ENCODE data around the gene CGB7.
"Not testable (repeated sequence)": the region's sequence is repeated elsewhere in the genome, so short reads cannot be mapped to it uniquely, and the experiment has no call there.

CGB7 gene

DNA sequence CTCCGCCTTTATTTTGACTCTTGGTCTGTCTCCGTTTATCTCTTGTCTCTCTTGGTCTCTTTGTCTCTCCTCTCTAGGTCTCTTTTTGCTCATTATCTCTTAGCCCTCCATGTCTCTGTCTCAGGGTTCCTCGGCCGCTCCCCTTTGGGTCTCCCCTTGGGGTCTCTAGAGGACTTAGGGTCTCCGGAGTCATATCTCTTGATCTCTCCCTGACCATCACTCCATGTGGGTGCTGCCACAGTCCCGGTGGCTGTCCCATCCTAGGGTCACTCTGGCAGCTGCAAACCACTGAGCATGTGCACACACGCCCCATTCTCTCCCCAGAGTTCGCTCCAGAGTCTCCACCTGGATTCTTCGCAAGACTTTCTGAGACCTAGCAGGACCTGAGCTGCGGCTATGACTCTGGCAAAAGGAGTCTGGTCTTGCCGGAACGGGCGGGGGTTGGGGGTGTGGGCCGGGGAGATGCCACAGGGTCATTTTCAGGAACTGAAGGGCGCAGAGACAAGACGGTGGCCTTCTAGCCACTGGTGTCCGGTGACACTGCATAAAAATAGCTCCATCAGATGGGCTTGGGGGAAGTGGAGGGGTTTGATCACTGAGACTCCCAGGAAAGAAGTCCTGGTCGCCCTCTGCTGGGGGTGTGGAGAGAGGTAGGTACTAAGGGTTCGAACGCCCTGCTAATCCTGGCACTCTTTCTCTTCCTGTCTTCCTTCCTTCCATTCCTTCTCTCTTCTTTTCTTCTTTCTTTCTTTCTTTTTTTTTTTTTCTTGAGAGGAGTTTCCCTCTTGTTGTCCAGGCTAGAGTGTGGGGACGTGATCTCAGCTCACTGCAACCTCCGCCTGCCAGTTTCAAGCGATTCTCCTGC is 16.2 kb upstream of the CGB7 start:
- no peak for DNase-seq (ENCODE audit: low read depth in 2 of 2)

DNA sequence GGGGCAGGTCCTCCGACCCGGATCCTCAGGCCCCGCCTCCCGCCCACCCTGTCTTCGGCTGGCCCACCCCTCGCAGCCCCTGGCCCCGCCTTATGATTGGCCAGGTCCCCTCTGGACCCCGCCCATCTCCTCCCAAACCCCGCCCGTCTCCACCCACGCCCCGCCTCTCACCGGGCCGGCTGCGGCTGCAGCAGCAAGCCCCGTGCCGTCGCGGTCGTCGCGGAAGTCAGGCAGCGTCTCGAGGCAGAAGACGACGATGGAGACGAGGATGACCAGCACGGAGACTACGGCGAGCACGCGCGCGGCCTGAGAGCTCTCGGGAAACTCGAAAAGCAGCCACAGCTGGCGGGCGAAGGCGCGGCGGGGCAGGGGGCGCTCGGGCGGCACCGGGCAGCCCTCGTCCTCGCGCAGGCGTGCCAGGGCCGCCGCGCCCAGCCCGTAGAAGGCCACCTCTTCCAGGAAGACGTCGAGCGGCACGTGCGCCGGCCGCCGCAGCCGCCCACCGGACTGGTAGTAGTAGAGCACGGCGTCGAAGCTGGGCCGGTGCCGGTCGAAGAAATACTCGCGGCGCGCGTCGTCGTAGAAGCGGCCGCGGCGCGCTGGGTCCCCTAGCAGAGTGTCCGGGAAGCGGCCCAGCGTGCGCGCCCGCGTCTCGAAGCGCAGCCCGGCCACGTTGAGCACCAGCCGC is 14.5 kb upstream of the CGB7 start:
- DNase-seq (ENCODE audit: low read depth in 2 of 2) = no peak

DNA sequence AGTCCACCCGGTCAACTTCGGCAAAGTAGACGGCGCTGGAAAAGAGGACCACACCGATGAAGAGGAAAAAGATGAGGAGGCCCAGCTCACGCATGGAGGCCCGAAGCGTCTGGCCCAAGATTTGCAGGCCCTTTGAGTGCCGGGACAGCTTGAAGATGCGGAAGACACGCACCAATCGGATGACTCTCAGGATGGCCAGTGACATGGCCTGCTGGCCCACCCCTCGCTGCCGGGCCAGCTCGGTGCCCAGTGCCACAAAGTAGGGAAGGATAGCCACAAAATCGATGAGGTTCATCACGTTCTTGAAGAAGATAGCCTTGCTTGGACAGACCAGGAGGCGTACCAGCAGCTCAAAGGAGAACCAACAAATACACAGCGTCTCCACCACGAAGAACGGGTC is 12.9 kb upstream of the CGB7 start:
- no peak for DNase-seq (ENCODE audit: low read depth in 2 of 2)

DNA sequence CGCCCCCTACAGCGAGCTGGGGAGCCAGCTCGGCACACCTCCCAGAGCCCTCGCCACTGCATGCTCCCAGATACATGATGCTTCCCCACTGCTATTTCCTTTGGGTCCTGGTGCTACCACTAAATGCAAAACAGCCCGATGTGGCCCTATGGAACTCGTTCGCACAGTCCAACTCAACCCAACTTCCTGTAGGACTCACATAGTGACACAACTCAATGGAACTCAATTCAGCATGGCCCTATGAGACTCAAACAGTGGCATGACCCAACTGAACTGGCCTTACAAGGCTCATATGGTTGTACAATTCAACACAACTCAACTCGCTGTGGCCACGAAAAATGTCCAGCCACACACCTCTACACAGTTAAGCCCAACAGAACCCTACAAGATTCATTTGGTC is 11.5 kb upstream of the CGB7 start:
- DNase-seq (ENCODE audit: low read depth in 2 of 2) = no peak

DNA sequence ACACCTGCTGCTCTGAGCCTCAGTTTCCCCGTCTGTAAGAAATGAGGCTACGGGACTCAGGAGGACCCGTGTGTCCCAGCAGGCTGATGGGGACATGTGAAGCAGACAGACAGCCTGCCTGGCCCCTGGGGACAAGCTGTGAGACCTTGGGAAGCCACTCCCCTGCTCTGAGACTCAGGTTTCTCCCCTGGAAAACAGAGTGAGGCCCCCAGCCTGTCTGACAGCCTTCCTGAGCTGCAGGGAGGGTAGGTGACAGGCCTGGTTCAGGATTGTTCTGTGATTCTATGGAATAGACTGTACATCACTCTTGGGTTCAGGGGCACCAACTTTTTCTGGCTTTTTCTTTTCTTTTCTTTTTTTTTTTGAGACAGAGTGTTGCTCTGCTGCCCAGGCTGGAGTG is 10.0 kb upstream of the CGB7 start:
- DNase-seq (ENCODE audit: low read depth in 2 of 2) = no peak

DNA sequence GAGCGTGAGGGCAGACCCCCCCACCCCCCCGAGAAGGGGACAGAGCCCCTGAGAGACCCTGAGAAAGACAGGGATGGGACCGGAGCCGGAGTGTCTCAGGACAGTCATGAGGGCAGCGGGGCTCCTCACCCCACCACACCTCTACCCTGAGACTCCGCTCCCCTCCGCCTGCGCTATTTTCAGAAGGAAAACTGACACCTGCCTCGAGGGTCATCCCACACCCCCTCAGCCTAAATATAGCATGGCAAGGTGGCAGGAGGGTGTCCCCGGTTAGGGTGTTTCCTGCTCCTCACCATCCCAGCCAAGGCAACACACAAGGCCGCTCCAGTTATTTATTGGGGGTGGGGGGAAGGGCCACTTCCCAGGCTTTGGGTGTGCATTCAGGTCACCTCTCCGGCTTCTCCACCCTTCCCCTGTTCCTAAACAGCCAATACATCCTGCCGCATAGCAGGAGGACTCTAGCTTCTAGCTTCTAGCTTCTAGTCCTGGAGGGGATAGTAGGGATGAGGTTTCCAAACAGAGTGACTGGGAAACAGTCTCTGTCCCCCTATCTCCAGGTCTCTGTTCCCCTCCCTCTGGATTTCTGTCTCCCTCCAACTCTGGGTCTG is 8.5 kb upstream of the CGB7 start:
- no peak for DNase-seq (ENCODE audit: low read depth in 2 of 2)

DNA sequence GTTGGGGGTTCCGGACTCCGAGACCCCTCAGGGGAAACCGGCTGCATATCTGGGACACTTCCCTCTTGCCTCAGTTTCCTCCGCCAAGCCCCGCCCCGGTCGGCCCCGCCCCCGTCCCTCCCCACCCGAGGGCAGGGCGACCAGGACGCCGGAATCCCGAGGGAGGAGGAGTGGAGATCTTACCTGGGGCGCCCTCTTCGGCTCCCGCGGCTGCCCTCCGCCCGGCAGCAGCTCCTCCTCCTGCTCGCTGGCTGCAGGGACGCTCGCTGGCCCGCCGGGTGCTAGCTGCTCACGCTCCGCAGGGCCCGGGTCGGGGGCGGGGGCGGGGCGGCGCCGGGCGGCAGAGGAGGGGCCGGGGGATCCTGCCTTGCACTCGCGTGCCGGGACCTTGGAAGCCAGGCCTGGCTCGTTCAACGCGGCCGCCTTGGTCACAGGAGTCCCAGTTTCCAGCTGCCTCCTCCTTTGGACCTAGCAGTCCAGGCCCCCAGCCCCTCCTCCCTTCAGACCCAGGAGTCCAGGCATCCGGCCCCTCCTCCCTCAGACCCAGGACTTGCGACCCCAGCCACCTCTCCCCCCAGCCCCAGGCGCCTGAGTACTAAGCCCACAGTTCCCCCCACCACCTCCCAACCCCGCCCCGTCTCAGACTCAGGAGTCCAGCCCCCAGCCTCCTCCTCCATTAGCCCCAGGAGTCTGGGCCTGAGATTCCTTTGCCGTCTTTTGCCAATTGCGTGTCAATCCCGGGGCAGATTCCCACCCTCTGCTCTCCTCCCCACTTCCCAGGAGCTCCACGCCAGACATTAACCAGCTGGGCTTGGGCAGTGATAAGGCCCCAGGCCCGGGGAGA is 7.4 kb upstream of the CGB7 start, which contains the start of gene NTF4:
NTF4 (minus strand) TSS at position 51 of the 844 bp plus-strand sequence. CDS start 2,821 bp downstream, outside the sequence.
- DNase-seq (ENCODE audit: low read depth in 2 of 2) = no peak

DNA sequence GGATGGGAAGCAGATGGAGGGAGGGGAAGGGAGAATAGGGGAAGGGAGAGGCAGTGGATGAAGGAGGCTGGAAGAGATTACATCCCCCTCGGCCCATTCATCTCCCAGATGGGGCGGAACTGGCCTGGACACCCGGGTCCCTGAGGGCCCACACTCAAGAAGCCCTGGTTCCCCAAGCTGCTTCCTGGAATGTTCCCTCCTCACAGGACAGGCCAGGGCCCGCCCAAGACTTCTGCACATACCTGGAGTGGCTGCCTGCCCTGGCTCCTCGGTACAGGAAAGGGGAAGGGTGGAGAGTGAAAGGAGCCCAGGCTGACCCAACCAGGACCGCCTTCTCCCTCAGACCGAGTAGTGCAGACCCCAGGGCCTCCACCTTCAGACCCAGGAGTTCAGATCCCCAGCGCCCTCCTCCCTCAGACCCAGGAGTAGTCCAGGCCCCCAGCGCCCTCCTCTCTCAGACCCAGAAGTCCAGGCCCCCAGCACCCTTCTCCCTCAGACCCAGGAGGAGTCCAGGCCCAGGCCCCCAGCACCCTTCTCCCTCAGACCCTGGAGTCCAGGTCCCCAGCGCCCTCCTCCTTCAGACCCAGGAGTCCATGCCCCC is 6.6 kb upstream of the CGB7 start:
- no peak for DNase-seq (ENCODE audit: low read depth in 2 of 2)

DNA sequence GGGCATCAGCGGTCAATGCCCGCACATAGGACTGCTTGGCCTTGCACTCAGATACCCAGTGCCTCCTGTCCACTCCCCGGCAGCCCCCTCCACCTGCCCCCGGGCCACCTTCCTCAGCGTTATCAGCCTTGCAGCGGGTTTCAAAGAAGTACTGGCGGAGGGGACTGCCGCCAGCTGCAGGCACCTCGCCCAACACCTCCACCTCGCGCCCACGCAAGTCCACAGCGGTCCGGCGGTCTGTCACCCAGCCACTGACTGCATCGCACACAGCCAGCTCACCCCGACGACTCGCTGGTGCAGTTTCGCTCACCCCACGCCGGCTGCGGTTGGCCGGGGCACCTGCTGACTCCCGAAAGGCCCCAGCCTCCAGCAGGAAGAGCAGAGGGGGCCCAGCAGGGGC is 3.9 kb upstream of the CGB7 start:
- no peak for DNase-seq (ENCODE audit: low read depth in 2 of 2)

DNA sequence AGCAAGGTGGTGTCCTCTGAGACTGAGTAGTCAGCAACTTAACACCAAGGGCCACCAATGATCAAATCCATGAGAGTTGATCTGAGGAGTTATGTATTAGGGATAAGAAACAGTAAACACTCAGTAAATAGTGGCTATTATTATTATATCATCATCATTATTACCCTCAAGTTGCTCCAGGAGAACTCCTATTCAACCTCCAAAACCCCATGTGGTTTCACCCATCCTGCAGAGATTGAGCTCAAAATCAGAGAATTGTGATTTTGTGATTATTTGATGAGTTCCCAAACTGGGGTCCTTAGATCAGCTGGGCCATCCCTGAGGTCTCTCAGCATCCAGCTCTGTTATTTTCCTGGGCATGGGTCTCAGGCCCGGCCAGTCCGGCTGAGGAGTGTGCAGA is 3.5 kb upstream of the CGB7 start:
- DNase-seq (ENCODE audit: low read depth in 2 of 2) = no peak

DNA sequence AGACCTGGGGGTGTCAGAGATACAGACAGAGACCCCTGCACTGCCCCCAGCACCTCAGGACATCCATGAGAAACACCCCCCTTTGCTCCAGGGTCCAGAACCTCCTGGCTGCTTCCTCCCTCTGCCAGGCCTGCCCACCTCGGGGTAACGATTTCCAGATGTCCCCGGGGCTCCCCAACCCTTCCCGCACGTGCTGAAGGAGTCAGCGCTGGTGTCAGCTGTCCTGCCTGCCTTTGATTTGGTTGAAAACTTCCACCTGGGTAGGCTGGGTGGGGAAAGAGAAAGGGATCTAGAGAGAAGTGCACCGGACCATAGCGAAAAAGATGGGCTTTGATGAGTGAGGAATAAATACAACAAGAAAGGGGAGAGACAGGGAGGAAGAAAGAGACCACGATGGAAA is 1.5 kb upstream of the CGB7 start:
- DNase-seq (ENCODE audit: low read depth in 2 of 2) = no peak

DNA sequence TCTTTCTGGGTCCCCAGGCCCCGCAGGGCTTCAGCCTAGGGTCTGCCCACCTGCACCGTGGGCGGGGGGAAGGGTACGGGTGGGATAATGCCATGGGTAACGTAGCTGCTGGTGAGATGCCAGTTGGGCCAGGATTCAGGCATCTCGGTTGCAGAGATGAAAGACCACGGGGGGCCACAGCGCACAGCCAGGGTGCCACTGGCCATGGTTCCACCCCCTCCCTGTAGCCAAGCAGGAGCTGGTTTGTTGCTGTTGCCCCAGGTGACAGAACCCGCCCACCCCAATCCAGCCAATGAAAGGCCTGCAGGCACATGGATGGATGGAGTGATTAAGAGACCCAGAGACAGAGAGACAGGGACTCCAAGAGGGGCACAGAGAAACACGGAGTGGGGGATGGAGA is 1.0 kb upstream of the CGB7 start:
- peak in 1 of 2 donors; percentile 24 for DNase-seq (ENCODE audit: low read depth in 2 of 2)

DNA sequence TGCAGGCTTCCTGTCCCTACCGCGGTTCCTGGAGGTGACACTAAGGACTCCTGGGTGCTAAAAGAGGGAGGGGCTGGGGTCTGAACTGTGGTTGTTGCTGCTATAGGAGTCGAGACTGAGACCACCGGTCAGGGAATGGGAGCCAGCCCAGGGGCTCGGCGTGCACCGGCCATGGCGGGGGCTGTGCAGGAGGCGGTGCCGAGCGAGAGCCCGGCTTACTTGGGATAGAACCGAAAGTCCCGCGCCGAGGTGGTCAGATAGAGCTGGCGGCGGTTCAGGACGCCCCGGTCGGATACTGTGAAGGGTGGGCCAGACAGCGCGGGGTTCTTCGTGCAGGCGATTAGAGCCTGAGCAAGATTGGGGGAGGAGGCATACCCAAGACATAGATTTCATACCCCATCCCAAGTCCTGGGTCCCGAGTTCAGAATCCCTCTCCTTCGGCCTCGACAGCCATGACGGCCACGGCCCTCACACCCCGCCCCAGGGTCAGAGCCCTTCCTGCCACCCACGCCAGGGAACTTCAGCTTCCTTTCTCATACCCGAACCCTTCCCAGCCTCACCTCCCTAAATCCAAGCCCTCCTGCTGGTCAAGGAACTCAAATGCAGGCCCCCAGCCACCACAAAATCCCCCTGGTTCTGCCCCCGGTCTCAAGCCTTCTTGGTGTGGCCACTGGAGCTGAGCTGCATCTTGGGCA is 500 bp downstream of the CGB7 start:
- not testable (repeated sequence) for DNase-seq (ENCODE audit: low read depth in 2 of 2)

DNA sequence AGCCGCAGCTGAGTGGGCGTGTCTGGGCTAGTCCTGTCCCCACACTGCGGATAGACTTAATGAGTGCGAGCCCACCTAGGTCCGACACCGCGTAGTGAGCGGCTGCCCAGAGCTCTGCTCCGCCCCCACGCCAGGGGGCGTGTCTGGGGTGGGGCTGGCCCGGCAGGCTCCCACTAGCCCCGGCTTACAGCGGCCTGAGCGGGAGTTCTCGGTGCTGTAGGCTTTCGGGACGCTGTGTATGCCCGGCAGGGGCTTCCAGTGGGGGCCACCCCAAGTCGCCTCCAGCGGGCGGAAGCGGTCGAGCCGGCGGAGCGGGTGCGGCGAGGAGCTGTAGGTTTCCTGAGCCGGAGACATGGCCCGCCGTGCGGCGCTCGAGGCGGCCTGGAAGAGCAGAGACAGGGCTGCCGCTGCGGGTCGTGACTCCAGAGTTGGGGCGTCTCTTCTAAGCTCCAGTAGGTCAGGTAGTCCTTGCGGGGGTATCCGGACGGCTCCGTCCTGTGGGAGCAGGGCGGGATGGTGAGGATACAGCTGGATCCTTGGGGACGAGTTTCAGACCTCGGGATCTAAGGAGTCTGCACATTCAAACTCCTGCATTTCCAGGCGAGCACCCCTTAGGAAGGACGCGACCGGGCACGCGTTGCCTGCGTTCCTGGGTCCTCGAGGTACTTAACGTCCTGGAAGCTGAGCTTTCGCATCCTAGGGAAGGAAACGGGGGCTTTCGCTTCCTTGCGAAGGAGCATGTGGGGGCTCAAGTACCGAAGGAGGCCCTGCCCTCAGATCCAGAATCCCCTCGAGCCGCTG is 1.2 kb downstream of the CGB7 start:
- DNase-seq (ENCODE audit: low read depth in 2 of 2) = peak; percentile 24 to 26

DNA sequence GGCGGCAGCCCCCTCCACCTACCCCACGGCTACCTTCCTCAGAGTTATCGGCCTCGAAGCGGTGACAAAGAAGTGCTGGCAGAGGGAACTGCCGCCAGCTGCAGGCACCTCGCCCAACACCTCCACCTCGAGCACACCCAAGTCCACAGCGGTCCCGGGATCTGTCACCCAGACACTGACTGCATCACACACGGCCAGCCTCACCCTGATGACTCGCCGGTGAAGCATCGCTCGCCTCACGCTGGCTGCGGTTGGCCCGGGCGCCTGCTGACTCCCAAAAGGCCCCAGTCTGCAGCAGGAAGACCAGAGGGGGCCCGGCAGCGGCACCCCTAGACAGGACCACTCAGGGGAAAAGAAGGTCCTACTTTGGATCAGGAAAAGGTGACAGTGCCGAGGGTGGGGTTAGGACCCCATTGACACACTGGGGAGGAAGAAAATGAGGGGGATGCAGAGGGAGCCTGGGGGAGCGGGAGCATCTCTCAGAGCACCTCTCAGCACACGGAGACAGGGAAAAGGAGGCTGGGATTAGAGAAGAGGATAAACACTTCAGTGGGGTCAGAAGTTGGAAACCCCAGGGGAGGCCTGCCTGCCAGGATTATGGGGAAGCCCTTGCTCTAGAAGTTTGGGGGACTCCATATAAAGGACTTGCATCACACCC is 7.0 kb downstream of the CGB7 start:
- not testable (repeated sequence) for DNase-seq (ENCODE audit: low read depth in 2 of 2)

DNA sequence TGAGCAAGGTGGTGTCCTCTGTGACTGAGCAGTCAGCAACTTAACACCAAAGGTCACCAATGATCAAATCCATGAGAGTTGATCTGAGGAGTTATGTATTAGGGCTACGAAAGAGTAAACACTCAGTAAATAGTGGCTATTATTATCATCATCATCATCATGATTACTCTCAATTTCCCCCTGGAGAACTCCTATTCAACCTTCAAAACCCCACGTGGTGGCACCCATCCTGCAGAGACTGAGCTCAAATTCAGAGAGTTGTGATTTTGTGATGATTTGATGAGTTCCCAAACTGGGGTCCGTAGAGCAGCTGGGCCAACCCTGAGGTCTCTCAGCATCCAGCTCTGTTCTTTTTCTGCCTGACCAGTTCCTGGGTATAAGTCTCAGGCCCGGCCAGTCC is 7.7 kb downstream of the CGB7 start:
- not testable (repeated sequence) for DNase-seq (ENCODE audit: low read depth in 2 of 2)

DNA sequence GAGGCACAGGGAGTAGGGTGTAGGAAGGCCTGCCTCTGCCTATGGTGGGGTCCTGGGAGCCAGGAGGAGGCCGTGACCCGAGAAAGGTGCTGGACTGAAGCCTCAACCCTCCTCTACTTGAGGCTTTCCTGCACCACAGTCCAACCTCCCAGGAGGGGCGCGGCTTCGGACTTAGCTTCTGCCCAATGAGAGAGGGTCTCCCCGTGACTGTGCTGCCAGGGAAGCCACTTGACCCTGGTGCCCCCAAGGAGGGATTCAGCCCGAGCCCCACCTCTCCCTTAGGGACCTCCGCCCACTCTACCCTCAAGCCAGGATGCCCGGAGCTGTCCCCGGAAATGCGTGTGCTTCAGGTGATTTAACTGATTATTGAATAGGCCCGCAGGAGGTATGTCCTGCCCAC is 8.5 kb downstream of the CGB7 start, which contains the start of gene CGB8:
CGB8 (minus strand) TSS at position 101 of the 400 bp plus-strand sequence. CDS start 372 bp downstream, outside the sequence.
- not testable (repeated sequence) for DNase-seq (ENCODE audit: low read depth in 2 of 2)

DNA sequence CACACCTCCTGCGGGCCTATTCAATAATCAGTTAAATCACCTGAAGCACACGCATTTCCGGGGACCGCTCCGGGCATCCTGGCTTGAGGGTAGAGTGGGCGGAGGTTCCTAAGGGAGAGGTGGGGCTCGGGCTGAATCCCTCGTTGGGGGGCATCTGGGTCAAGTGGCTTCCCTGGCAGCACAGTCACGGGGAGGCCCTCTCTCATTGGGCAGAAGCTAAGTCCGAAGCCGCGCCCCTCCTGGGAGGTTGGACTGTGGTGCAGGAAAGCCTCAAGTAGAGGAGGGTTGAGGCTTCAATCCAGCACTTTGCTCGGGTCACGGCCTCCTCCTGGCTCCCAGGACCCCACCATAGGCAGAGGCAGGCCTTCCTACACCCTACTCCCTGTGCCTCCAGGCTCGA is 14.0 kb downstream of the CGB7 start, which contains the start of gene CGB5:
CGB5 (plus strand) TSS at position 301 of the 400 bp plus-strand sequence. CDS start 362 bp downstream, outside the sequence.
- DNase-seq (ENCODE audit: low read depth in 2 of 2) = not testable (repeated sequence)

DNA sequence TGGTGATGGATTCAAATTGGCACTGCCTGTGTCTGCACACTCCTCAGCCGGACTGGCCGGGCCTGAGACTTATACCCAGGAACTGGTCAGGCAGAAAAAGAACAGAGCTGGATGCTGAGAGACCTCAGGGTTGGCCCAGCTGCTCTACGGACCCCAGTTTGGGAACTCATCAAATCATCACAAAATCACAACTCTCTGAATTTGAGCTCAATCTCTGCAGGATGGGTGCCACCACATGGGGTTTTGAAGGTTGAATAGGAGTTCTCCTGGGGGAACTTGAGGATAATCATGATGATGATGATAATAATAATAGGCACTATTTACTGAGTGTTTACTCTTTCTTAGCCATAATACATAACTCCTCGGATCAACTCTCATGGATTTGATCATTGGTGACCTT is 14.9 kb downstream of the CGB7 start:
- not testable (repeated sequence) for DNase-seq (ENCODE audit: low read depth in 2 of 2)

Measured in stimulated activated CD4-positive, alpha-beta T cell treated with anti-CD3 and anti-CD28 coated beads, Interleukin-4, amount 100 ng/mL, for 48 hours (primary cell).